ENCODE data around the gene SLC16A2. TPM values are rescaled to one million over a fixed set of nuclear protein-coding genes. Genes with fewer than 3 reads are reported as not detected.

SLC16A2 gene
- 10 to 100 TPM in 1 of 2 donors, 1 to 10 TPM in 1; 7.9 to 11.6 TPM for total RNA-seq

- Histone ChIP-seq H3K27me3 (replicated peaks; ENCODE audit: insufficient read depth) (no peaks in the 10 kb centered on the region), H3K4me1 (ENCODE audit: control insufficient read depth in 1 of 2, low read depth in 2 of 2) (no peaks in the 10 kb centered on the region)
- ATAC-seq (ENCODE audit: insufficient number of reproducible peaks, low FRiP score, low read depth): peak; percentile 80
These were observed at the start of gene SLC16A2 for GRCh38 chrX:74421036-74421739. Gene SLC16A2 (plus strand): TSS chrX:74421493. CDS start chrX:74421638, 145 bp downstream.

GRCh38 chrX:74372272-74372671, 49.0 kb upstream of the SLC16A2 start:
- no peak overlapping the region for H3K4me3 ChIP-seq
- DNase-seq (ENCODE audit: low spot score) (no peak), ATAC-seq (ENCODE audit: insufficient number of reproducible peaks, low FRiP score, low read depth) (no peak)
- H3K9me3 ChIP-seq: no peaks in the 10 kb centered on the region
- no peaks in the 10 kb centered on the region for H3K27me3 ChIP-seq (replicated peaks; ENCODE audit: insufficient read depth)
- H3K36me3 ChIP-seq: no peaks in the 10 kb centered on the region
- no peak for TF ChIP-seq CTCF (IDR thresholded peaks at IDR 0.05)
- H3K4me1 ChIP-seq (ENCODE audit: control insufficient read depth in 1 of 2, low read depth in 2 of 2): no peaks in the 10 kb centered on the region
- no peak overlapping the region for H3K27ac ChIP-seq

More at GRCh38 chrX:74421036-74421739, at the start of gene SLC16A2:
- TF ChIP-seq CTCF (IDR thresholded peaks at IDR 0.05): no peak
- peak within 1 kb of the TSS; percentile 89 to 91 for H3K27ac ChIP-seq
- H3K9me3 ChIP-seq: no peaks in the 10 kb centered on the region
- DNase-seq (ENCODE audit: low spot score): peak; percentile 29
- peak within 1 kb of the TSS; percentile 80 for H3K4me3 ChIP-seq
- H3K36me3 ChIP-seq: no peaks in the 10 kb centered on the region

GRCh38 chrX:74377282-74377681, 44.0 kb upstream of the SLC16A2 start:
- Histone ChIP-seq H3K27me3 (replicated peaks; ENCODE audit: insufficient read depth) (no peaks in the 10 kb centered on the region), H3K9me3 (no peaks in the 10 kb centered on the region), H3K27ac (no peak overlapping the region), H3K4me3 (no peak overlapping the region), H3K4me1 (ENCODE audit: control insufficient read depth in 1 of 2, low read depth in 2 of 2) (no peaks in the 10 kb centered on the region), H3K36me3 (no peaks in the 10 kb centered on the region)
- TF ChIP-seq CTCF (IDR thresholded peaks at IDR 0.05): no peak
- ATAC-seq (ENCODE audit: insufficient number of reproducible peaks, low FRiP score, low read depth) (no peak), DNase-seq (ENCODE audit: low spot score) (no peak)

GRCh38 chrX:74382613-74383012, 38.7 kb upstream of the SLC16A2 start:
- Histone ChIP-seq H3K9me3 (no peaks in the 10 kb centered on the region), H3K4me1 (ENCODE audit: control insufficient read depth in 1 of 2, low read depth in 2 of 2) (no peaks in the 10 kb centered on the region), H3K27me3 (replicated peaks; ENCODE audit: insufficient read depth) (no peaks in the 10 kb centered on the region), H3K4me3 (no peak overlapping the region), H3K36me3 (no peaks in the 10 kb centered on the region), H3K27ac (no peak overlapping the region)
- ATAC-seq (ENCODE audit: insufficient number of reproducible peaks, low FRiP score, low read depth) (no peak), DNase-seq (ENCODE audit: low spot score) (peak; percentile 8)
- peak; percentile 48 for TF ChIP-seq CTCF (IDR thresholded peaks at IDR 0.05)

- Histone ChIP-seq H3K4me3 (no peak overlapping the region), H3K27me3 (replicated peaks; ENCODE audit: insufficient read depth) (no peaks in the 10 kb centered on the region), H3K27ac (no peak overlapping the region), H3K36me3 (no peaks in the 10 kb centered on the region), H3K4me1 (ENCODE audit: control insufficient read depth in 1 of 2, low read depth in 2 of 2) (no peaks in the 10 kb centered on the region), H3K9me3 (no peaks in the 10 kb centered on the region)
- peak; percentile 19 for TF ChIP-seq CTCF (IDR thresholded peaks at IDR 0.05)
- ATAC-seq (ENCODE audit: insufficient number of reproducible peaks, low FRiP score, low read depth) (no peak), DNase-seq (ENCODE audit: low spot score) (no peak)
These were observed 37.7 kb upstream of the SLC16A2 start for GRCh38 chrX:74383611-74384010.

Data from thoracic aorta (tissue), 2 donors.